HG03558 (cell line): ENCODE measurements around the gene OCA2.

Experiments
- ATAC-seq: cut with Tn5 transposase; IDR thresholded peaks from one replicate; pipeline ENCODE4 v1.9.1; 2021; ENCODE audit warnings: moderate number of reproducible peaks; ENCODE audit not compliant: unreplicated experiment; ENCODE audit errors: extremely low read depth

OCA2 gene

GRCh38 chr15:27805261-27806220 lies 293.6 kb downstream of the OCA2 start:
- no peak for ATAC-seq

DNA sequence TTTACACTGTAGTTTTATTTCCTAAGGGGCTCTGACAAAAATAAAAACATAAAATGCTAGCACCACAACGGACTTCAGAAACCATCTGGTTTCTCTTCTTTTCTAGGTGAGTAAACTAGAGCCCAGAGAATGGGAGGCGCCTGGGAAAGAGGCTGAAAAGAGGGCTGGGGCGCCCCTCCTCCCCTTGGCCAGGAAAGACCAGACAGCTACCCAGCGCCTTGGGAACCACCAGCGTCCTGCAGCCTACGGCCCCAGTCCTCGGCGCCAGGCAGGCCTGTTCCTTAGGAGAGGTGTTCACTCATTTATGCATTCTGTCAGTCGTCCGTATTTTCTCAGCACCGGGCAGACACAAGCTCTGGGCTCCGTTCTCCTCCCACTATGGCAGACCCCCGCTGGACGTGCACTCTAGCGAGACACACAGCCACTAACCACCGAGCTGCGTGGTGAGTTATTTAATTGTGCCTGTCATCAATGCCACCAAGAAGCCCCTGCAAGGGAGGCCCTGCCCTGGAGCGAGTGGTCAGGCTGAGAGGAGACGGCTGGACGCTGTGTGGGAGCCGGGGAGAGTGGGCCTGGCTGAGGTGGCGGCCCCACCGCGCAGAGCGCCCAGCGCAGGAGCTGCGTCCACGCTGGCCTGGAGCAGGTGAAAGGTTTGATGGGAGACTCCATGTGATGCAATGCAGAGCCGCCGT lies 294.4 kb downstream of the OCA2 start:
- ATAC-seq = no peak

DNA sequence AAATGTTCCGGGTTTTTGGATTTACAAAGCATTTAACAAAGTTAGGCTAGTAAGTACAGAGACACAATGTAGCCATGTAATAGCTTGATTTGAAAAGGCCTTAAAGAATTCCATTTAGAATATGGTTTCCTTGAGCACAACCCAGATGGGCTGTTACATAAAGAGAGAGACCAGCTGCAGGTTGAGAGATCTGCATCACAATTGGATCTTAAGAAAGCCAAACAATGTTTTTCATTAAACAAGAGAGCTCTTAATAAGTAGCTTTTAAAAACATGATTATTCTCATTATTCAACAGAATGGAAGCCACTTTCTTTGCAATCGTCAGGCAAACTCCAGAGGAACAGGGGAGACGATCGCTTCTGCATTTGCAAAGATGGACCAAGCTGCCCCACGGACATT lies 300.3 kb downstream of the OCA2 start:
- no peak for ATAC-seq

GRCh38 chr15:27797765-27798164 lies 301.4 kb downstream of the OCA2 start:
- no peak for ATAC-seq

- no peak for ATAC-seq
Measured at GRCh38 chr15:27796405-27797320, 302.5 kb downstream of the OCA2 start.

DNA sequence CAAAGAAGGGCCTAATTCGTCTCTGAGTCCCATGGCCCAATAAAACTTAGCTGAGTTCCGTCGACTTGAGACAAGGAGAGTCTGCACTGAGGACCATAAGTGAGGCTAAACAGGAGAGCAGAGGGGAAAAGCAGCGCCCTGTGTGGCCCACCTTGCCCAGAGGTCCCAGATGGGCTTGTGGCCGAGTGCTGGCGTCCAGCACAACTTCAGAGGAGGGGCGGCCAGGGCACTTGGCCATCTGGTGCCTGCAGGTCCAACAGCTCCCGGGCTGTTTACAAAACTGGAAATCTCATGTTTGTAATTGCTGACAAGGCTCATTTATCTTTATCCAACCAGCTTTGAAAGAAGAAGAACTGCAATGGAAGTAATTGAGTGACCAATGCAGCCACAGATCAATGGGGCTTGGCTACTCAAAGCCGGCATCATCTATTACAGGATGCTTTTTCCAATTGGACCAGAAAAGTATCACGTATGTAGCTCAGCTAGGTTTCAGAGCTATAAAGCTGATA lies 306.3 kb downstream of the OCA2 start:
- ATAC-seq = no peak

- no peak for ATAC-seq
Measured at GRCh38 chr15:27790270-27790669, 308.8 kb downstream of the OCA2 start.

DNA sequence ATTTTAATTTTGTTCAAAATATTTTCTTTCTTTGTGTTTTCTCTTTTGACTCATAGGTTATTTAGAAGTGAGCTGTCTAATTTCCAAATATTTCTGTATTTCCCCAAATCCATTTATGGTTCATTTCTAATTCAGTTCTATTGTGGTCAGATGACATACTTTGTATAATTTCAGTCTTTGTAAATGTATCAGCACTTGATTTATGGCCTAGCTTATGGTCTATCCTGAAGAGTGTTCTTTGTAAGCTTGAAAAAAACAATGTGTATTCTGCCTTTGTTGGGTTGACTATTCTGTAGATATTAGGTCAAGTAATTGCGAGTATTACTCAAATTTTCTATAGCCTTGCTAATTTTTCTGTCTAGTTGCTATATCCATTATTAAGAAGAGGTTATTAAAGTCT lies 311.2 kb downstream of the OCA2 start:
- ATAC-seq = no peak

GRCh38 chr15:27784107-27784506 lies 315.0 kb downstream of the OCA2 start:
- no peak for ATAC-seq

- ATAC-seq = no peak
Measured at GRCh38 chr15:27783678-27784077, 315.4 kb downstream of the OCA2 start.

DNA sequence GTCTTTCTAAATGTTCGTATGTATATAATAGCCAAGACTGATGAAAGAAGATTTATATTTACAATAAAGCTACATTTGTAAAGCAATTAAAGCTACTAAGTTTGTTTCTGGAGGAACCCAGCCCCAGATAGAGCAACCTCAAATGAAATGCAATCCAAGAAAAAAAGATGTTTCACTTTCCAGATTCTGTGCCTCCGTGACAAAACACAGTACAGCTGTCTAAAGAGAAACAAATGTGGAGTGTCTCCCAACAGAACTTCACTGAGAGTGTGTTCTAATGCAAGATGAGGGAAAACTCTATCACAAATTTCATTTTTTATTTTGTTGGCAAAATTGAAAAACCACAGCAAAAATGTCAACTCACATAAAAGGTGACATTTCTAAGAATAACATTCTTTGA lies 317.0 kb downstream of the OCA2 start:
- ATAC-seq = no peak

DNA sequence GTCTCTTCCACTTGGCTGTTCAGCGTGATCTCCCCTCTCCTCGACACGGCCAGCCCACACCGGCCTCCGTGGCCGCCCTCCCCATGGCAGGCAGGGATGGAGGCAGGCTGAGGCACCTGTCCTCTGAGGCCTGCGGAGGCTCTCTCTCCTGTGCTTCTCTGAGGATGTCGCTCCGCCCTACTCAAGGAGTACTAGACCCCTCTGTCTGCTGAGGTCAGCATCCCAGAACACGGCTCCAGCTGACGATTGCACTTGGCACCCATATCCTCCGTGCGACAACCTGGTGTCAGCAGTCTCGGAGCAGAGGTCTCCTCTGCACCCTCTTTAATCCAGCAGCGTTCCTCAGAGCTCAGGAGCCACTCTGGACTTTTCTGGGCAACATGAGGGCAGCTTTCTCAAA lies 322.6 kb downstream of the OCA2 start:
- no peak for ATAC-seq

DNA sequence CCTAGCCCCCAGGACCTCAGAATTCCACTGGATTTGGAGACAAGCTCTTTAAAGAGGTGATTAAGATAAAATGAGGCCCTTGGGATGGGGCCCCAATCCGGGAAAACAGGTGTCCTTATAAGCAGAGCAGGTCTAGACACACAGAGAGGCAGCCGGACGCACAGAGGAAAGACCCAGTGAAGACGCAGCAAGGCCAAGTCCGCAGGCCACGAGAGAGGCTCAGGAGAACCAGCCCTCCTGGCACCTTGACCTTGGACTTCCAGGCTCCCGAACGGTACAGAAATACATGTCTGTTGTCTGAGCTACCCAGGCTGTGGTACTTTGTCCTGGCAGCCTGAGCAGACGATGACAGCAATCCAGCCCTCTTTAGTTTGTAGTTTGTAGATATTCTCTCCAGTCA lies 324.5 kb downstream of the OCA2 start:
- no peak for ATAC-seq

DNA sequence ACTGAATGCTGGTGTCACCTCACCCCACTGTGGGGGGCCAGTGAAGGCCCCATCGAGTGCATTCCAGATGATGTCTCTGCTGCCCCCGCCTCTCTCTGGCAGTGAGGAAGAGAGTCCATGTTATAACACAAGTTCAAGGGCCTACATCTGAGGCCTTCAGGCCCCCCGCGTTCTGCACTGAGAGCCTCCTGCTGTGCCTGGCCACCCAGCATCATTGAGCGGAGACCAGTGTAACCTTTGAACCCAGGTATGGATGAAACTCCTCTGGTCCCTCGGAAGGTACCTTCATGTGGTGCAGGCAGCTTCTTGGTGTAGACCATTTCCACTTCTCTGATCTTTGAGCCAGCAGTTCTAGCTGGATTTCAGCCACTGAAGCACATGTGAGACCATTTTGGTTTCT lies 324.9 kb downstream of the OCA2 start:
- no peak for ATAC-seq

DNA sequence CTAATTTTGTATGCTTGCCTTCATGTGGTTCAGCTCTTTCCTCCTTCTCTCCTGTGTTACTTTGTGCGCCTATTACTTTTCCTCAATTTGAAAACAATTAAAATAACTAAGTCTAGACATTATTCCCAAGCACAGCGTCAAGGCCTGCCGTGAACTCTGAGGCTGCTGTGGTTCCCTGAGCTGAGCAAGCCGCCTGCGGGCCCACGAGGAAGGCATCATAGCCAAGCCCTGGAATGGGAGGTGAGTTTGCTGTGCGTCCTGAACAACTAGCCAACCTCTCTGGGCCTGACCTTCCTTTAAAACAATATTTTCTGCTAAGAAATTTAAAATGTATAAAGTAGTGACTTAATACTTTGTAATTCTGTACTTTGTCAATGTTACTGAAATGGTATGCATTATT lies 327.2 kb downstream of the OCA2 start:
- no peak for ATAC-seq

DNA sequence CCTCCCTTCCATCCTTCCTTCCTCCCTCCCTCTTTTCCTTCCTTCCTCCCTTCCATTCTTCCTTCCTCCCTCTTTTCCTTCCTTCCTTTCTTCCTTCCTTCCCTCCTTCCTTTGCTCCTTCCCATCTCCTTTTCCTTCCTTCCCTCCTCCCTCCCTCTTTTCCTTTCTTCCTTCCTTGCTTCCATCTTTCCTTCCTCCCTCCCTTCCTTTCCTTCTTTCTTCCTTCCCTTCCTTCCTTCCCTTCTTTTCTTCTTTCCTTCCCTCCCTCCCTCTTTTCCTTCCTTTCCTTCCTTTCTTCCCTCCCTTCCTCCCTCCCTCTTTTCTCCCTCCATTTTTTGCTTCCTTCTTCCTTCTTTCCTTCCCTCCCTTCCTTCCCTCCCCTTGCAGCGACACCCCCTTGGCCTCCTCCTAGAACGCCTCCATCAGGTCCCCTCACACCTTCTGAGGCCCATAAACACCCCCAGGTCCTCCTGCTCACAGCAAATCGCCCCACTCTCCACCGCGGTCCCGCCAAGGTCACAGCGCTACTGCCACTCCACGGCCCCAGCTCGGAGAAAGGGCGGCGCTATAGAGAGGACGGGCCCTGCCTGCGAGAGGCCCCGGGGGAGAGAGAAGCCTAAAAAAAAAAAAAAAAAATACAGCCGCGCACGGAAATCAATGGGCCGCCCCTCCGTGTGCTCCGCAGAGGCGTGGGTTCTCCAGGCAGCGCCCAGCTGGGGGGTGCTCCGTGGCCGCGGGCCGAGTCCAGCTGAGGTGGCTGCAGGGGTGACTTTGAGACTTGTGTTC lies 328.2 kb downstream of the OCA2 start:
- no peak for ATAC-seq

DNA sequence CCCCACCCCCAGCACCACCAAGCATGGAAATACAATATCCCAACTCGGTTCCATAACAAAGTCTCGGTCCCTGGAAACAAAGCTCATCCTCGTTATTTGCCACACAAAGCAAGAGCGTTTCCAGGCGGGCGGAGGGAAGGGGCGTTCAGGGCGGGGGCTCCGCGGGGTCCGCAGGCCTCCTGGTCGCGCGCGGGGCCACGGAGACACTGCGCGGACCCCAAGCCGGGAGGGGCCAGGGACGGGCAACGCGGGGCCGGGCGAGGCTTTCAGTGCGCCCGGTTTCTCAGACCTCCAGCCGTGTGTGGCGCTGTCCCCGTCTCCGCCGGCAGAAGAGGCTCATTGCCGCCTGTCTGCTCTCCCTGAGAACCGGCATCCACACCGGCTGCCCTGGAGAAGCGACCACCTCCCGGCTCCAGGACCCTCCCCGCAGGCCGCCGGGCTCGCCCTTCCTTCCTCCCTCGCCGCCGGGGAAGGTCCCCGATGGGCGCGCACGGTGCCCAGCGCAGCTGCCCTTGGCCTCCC lies 329.0 kb downstream of the OCA2 start:
- no peak for ATAC-seq

- ATAC-seq = no peak
Measured at GRCh38 chr15:27769652-27770051, 329.5 kb downstream of the OCA2 start.

DNA sequence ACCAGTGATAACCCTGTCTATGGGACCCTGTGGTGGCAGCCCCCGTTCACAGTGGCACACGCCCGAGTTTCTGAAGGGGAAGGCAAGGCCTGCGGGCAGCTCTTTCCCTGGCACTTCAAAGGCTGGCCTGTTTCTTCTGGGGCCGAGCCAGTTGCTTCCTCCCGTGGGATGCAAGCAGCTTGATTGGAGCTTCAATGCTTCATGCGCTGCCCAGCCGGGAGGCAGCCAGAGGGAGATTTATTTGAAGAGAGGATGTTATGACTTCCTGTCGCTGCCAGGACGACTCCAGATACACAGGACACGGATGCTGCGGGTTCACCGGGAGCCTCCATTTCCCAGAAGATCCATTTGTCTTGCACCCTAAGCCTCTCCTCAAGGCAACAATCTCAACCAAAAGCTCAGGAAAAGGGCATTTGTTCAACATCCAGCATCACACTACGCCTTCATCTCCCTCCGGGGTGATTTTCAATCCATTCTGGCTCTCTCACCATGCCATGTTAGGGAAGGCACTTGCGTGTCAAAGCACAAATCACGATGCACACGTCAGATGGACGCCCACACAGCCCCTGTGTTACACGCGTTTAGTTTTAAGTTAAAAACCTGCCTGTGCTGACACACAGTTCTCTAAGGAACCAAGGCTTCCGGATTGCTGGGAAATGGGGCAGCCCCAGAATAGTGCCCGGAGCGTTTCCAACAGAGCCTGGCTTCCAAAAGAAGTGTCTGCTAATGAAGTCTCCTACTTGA lies 330.2 kb downstream of the OCA2 start:
- ATAC-seq = no peak
